GM12865 (cell line): ENCODE data around the gene TESK2.
A peak's percentile ranks its signal among the peaks of the same experiment; 100 is the strongest.

Source experiments
- DNase-seq: peaks from one replicate; pipeline ENCODE4 v3.0.0; 2010; ENCODE audit warnings: low read depth
- H3K4me3 ChIP-seq: 2 replicates; pipeline ENCODE4 v1.5.1; 2011; ENCODE audit warnings: mild to moderate bottlenecking, low read depth, low read length, control low read depth
- TF ChIP-seq, protein P1 (sequence below): IDR thresholded peaks from 2 replicates; pipeline ENCODE4 v1.5.1; 2011; ENCODE audit warnings: low read length, control low read depth, low read depth, inconsistent platforms; ENCODE audit not compliant: insufficient read depth; ENCODE audit errors: missing control alignments

Gene TESK2

DNA sequence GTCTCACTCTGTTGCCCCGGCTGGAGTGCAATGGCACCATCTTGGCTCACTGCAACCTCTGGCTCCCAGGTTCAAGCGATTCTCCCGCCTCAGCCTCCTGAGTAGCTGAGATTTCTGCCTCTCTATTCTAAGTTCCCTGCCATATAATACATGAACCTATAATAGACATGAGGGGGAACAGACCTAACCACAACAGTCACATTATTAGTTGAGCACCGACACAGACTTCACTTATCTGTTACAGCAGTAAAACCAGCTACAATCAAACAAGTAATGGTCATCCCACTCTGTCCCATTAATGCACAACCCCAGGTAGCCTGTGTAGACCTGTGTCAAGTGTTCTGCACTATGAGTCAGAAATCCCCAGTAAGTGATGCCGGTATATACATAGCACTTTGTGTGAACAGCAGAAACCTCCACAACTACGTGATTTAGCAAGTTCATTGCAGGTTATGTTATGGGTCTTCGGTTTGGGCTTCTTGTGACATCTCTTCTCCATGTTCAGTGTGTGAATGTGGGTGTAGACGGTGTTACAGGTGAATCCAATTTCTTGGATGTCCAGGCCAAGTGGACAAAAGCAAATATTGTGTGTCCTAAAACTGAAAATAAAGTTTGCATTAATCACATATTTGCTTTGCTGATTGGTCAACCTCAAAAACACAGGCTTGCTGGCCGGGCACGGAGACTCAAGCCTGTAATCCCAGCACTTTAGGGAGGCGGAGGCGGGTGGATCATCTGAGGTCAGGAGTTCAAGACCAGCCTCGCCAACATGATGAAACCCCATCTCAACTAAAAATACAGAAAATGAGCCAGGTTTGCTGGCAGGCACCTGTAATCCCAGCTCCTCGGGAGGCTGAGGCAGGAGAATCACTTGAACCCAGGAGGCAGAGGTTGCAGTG is 12.7 kb upstream of the TESK2 start:
- DNase-seq, result peak; percentile 48
- TF ChIP-seq, protein P1, sequence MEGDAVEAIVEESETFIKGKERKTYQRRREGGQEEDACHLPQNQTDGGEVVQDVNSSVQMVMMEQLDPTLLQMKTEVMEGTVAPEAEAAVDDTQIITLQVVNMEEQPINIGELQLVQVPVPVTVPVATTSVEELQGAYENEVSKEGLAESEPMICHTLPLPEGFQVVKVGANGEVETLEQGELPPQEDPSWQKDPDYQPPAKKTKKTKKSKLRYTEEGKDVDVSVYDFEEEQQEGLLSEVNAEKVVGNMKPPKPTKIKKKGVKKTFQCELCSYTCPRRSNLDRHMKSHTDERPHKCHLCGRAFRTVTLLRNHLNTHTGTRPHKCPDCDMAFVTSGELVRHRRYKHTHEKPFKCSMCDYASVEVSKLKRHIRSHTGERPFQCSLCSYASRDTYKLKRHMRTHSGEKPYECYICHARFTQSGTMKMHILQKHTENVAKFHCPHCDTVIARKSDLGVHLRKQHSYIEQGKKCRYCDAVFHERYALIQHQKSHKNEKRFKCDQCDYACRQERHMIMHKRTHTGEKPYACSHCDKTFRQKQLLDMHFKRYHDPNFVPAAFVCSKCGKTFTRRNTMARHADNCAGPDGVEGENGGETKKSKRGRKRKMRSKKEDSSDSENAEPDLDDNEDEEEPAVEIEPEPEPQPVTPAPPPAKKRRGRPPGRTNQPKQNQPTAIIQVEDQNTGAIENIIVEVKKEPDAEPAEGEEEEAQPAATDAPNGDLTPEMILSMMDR, result no peak
- no peak overlapping the region for H3K4me3 ChIP-seq

DNA sequence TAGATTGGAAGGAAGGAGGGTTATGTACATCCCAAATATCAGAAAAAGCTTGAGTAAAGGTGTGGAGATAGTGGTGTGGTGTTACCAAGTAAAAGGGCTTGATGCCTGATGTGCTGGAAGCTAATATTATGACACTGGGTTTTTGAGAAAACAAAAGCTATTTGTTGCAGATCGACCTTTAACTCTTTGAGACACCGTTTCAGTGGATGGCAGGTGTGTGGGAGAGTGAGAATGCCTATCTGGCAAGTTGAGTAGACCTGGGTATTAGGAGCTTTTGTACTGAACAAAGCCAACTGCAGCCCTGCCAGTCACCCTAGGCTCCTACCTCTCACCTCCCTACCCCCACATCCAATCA is 10.5 kb upstream of the TESK2 start:
- TF ChIP-seq, protein P1, result no peak
- DNase-seq, result no peak
- H3K4me3 ChIP-seq, result no peak overlapping the region

DNA sequence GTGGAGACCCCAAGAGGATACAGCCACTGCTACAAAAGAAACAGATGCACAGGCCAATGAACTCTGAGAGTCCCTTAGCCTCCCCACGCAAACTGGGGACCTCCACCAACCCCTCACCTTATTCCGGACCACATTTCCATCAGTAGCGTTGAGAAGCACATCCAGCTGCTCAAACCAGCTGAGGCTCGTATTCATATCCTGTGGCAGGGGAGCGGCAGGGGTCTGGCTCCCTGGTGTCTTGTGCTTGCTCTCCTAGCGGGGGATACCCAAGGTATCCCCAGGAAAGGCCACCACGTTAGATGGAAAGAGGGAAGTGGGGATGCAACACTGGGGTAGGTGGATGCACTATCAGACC is 8.4 kb upstream of the TESK2 start:
- TF ChIP-seq, protein P1, result no peak
- no peak for DNase-seq
- H3K4me3 ChIP-seq, result peak overlapping the region; percentile 93

DNA sequence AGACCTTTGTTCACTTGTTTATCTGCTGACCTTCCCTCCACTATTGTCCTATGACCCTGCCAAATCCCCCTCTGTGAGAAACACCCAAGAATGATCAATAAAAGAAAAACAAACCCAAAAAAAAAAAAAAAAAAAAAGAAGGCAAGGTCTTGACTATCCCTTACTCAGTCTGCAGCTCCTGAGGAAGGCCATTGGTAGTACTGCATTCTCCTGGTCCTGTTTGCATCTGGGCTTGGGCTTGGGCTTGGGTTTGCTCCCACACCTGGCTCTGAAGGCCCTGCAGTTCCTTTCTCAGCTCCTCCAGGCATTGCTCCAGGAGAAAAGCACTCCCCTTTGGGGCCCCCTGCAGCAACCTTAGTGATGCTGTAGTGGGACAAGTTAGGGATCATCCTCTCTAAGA is 7.3 kb upstream of the TESK2 start:
- TF ChIP-seq, protein P1, result no peak
- no peak overlapping the region for H3K4me3 ChIP-seq

DNA sequence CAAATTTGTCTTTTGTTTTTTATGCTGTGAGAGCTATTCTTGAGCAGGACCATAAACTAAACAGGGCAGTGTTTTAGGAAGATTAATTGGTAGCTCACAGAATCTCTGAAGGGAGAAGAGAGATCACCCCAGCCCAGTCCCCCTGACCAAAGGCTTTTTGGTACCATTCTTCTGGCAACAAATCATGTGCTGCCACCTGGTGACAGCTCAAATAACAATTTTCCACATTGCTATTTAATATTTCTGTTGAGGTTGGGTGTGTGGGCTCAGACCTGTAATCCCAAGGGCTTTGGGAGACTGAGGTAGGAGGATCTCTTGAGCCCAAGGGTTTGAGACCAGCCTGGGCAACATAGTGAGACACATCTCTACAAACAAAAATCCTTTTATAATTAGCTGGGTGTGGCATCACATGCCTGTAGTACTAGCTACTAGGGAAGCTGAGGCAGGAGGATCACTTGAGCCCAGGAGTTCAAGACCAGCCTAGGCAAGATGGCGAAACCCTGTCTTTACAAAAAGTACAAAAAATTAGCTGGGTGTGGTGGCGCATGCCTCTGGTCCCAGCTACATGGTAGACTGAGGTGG is 2.2 kb upstream of the TESK2 start:
- DNase-seq, result peak; percentile 77
- TF ChIP-seq, protein P1, result peak; percentile 51
- H3K4me3 ChIP-seq, result no peak overlapping the region

More for the DNA sequence above, 7.3 kb upstream of the TESK2 start:
- DNase-seq, result no peak

DNA sequence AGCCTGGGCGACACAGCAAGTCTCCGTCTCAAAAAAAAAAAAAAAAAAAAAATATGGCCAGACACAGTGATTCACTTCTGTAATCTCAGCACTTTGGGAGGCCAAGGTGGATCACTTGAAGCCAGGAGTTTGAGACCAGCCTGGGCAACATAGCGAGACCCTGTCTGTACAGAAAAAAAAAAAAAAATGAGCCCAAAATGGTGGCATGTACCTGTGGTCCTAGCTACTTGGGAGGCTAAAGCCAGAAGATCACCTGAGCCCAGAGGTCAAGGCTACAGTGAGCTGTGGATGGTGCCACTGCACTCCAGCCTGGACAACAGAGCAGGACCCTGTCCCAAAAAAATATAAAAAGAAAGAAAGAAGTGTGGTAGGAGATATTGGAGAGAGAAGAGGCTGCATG is 1.7 kb upstream of the TESK2 start:
- TF ChIP-seq, protein P1, result no peak
- H3K4me3 ChIP-seq, result no peak overlapping the region
- DNase-seq, result no peak
